ENCODE results near the gene CISD1. TPM values are rescaled to one million over a fixed set of nuclear protein-coding genes. Genes with fewer than 3 reads are reported as not detected.

Gene CISD1
- total RNA-seq, 4 donors from 2014 or later = 24.7 to 60.1 (median 47.6) TPM

DNA sequence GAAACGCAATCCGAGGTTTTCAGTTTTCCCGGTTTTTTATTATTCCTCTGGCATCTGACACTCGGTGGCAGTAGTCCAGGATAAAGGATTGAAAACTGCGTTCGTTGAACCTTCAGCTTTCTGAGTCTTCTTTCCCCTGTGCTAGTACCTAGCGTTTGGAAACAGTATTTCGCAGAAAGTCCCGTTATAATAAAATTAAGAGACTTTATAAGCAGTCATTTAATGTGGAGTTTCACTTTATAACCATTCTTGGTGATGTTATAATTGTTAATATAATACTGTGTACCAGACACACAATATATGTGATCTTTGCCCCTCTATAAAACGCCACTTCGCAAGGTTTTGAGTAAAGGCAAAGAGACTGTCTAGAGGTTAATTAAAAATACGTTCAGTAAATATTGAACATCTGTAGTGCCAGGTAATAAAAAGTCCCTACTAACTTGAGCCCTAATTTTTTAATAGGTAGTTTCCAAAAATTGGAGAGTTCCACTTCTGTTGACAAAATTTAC lies 874 bp downstream of the CISD1 start:
- Histone ChIP-seq H3K27ac (peak overlapping the region; percentile 34 to 98 (median 96)), H3K27me3 (no peaks in the 10 kb centered on the region), H3K4me3 (peak overlapping the region; percentile 62 to 64), H3K36me3 (no peaks in the 10 kb centered on the region), H3K9me3 (no peaks in the 10 kb centered on the region), H3K4me1 (peaks cover 3 to 67% (median 4%) of the 10 kb centered on the region in 3 donors)
- TF ChIP-seq, protein P1, sequence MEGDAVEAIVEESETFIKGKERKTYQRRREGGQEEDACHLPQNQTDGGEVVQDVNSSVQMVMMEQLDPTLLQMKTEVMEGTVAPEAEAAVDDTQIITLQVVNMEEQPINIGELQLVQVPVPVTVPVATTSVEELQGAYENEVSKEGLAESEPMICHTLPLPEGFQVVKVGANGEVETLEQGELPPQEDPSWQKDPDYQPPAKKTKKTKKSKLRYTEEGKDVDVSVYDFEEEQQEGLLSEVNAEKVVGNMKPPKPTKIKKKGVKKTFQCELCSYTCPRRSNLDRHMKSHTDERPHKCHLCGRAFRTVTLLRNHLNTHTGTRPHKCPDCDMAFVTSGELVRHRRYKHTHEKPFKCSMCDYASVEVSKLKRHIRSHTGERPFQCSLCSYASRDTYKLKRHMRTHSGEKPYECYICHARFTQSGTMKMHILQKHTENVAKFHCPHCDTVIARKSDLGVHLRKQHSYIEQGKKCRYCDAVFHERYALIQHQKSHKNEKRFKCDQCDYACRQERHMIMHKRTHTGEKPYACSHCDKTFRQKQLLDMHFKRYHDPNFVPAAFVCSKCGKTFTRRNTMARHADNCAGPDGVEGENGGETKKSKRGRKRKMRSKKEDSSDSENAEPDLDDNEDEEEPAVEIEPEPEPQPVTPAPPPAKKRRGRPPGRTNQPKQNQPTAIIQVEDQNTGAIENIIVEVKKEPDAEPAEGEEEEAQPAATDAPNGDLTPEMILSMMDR (IDR thresholded peaks at IDR 0.05) = peak in 1 of 4 experiments; percentile 12
- no peak for TF ChIP-seq POLR2A (IDR thresholded peaks at IDR 0.05)
- no peak for TF ChIP-seq EP300 (IDR thresholded peaks at IDR 0.05)
- TF ChIP-seq POLR2AphosphoS5 (IDR thresholded peaks at IDR 0.05) = peak; percentile 1
- no peak for ATAC-seq
- WGBS, 2 donors (ENCODE audit: low coverage in 1 of 2) = 8 to 10% methylated on average over 12 of the region's 12 CpGs

DNA sequence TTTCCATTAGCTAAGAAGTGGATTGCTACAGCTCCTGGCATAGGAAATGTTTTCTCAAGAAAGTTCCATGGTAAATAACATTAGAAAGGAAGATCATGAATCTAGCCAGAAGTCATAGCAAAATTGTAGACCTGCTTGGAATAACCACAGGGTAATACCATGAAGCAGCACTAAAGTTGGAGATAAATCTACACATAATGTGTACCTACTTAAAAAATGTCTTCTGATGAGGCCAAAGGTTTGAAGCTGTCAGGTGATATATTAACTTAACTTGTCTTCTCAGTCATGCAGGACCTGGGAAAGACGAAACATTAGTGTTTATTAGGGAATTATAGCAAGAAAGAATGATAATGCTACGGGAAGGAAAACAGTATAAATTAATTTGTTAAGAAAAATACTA lies 6.3 kb downstream of the CISD1 start:
- Histone ChIP-seq H3K27me3 (no peaks in the 10 kb centered on the region), H3K9me3 (no peaks in the 10 kb centered on the region), H3K27ac (no peak overlapping the region), H3K4me3 (no peak overlapping the region), H3K36me3 (peaks cover 0 to 24% of the 10 kb centered on the region in 2 donors), H3K4me1 (peaks cover 0 to 47% (median 4%) of the 10 kb centered on the region in 3 donors)
- TF ChIP-seq EP300 (IDR thresholded peaks at IDR 0.05) (no peak), POLR2AphosphoS5 (IDR thresholded peaks at IDR 0.05) (no peak), POLR2A (IDR thresholded peaks at IDR 0.05) (no peak)
- TF ChIP-seq, protein P1 (IDR thresholded peaks at IDR 0.05) = no peak
- no peak for ATAC-seq
- WGBS, 2 donors (ENCODE audit: low coverage in 1 of 2) = 68 to 81% methylated on average over 2 of the region's 2 CpGs

DNA sequence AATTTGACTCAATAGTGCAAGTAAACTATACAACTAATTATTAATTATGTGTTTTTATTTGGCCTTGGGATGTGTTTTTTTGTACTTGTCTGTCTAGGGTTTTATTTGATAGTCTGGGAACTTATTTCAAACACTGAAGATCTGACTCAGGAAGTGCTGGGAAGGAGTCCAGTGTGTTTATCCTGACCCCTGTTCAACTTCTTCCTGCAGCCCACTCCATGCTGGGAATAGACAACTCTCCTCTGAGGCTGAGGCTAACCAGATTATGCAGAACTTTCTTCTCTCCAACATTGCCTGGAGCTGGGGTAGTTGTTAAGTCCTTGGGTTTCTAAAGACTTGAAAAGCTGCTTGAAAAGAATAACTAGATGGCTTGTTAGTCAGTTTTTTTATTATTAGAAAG lies 6.9 kb downstream of the CISD1 start:
- peak; percentile 76 for TF ChIP-seq POLR2AphosphoS5 (IDR thresholded peaks at IDR 0.05)
- no peak for TF ChIP-seq EP300 (IDR thresholded peaks at IDR 0.05)
- TF ChIP-seq, protein P1 (IDR thresholded peaks at IDR 0.05) = no peak
- TF ChIP-seq POLR2A (IDR thresholded peaks at IDR 0.05) = no peak
- Histone ChIP-seq H3K9me3 (no peaks in the 10 kb centered on the region), H3K36me3 (peaks cover 0 to 24% of the 10 kb centered on the region in 2 donors), H3K27me3 (no peaks in the 10 kb centered on the region), H3K4me3 (no peak overlapping the region), H3K4me1 (peaks cover 0 to 42% (median 4%) of the 10 kb centered on the region in 3 donors), H3K27ac (no peak overlapping the region)
- ATAC-seq = no peak

DNA sequence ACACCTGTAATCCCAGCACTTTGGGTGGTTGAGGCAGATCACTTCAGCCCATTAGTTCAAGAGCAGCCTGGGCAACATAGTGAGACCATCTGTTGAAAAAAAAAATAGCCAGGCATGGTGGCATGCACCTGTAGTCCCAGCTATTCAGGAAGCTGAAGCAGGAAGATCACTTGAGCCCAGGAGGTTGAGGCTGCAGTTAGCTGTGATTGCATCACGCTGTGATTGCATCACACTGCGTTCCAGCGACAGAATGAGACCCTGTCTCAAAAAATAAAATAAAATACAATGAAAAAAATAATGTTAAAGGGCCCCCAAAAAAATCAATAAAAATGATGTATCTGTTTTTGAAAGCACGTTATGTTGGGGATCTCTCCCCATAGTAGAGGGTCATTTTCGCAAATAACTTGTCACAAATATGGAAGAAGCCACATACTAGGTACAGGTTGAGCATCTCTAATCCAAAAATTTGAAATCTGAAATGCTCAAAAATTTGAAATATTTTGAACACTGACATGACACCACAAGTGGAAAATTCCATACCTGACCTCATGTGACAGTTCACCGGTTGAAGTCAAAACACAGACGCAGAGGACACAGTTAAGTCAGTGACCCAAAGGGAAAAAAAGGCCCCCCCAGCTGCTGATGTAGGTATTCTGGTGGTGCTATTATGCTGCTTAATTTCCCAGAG lies 9.5 kb downstream of the CISD1 start:
- peaks cover 0 to 42% (median 4%) of the 10 kb centered on the region in 3 donors for H3K4me1 ChIP-seq
- peaks cover 0 to 24% of the 10 kb centered on the region in 2 donors for H3K36me3 ChIP-seq
- H3K27ac ChIP-seq = no peak overlapping the region
- no peaks in the 10 kb centered on the region for H3K9me3 ChIP-seq
- no peak for TF ChIP-seq POLR2A (IDR thresholded peaks at IDR 0.05)
- WGBS, 2 donors (ENCODE audit: low coverage in 1 of 2) = 87 to 95% methylated on average over 7 of the region's 7 CpGs
- H3K4me3 ChIP-seq = no peak overlapping the region
- H3K27me3 ChIP-seq = no peaks in the 10 kb centered on the region
- ATAC-seq = no peak

DNA sequence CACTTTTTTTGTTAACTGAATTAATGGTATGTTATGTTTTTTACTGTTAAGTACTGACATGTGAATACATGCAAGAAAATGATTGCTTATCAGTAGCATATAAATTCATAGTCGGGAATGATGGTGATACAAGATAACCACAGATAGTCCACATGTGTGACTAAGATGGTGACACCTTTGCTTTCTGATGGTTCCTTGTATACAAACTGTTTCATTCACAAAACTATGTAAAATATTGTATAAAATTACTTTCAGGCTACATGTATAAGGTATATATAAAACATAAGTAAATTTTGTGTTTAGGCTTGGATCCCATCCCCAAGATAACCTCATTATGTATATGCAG lies 10.0 kb downstream of the CISD1 start:
- H3K36me3 ChIP-seq = peaks cover 0 to 24% of the 10 kb centered on the region in 2 donors
- no peak overlapping the region for H3K4me3 ChIP-seq
- peaks cover 0 to 37% (median 4%) of the 10 kb centered on the region in 3 donors for H3K4me1 ChIP-seq
- H3K27ac ChIP-seq = no peak overlapping the region
- no peaks in the 10 kb centered on the region for H3K9me3 ChIP-seq
- TF ChIP-seq, protein P1 (IDR thresholded peaks at IDR 0.05) = no peak
- no peak for TF ChIP-seq POLR2A (IDR thresholded peaks at IDR 0.05)
- TF ChIP-seq EP300 (IDR thresholded peaks at IDR 0.05) = no peak
- no peak for TF ChIP-seq POLR2AphosphoS5 (IDR thresholded peaks at IDR 0.05)
- ATAC-seq = no peak
- 79 to 100% methylated on average over 1 of the region's 1 CpG for WGBS, 2 donors (ENCODE audit: low coverage in 1 of 2)
- H3K27me3 ChIP-seq = no peaks in the 10 kb centered on the region
